Measurements from ENCODE around the gene SLC43A2.
"Not testable (repeated sequence)": the region's sequence is repeated elsewhere in the genome, so short reads cannot be mapped to it uniquely, and the experiment has no call there.

Gene SLC43A2

DNA sequence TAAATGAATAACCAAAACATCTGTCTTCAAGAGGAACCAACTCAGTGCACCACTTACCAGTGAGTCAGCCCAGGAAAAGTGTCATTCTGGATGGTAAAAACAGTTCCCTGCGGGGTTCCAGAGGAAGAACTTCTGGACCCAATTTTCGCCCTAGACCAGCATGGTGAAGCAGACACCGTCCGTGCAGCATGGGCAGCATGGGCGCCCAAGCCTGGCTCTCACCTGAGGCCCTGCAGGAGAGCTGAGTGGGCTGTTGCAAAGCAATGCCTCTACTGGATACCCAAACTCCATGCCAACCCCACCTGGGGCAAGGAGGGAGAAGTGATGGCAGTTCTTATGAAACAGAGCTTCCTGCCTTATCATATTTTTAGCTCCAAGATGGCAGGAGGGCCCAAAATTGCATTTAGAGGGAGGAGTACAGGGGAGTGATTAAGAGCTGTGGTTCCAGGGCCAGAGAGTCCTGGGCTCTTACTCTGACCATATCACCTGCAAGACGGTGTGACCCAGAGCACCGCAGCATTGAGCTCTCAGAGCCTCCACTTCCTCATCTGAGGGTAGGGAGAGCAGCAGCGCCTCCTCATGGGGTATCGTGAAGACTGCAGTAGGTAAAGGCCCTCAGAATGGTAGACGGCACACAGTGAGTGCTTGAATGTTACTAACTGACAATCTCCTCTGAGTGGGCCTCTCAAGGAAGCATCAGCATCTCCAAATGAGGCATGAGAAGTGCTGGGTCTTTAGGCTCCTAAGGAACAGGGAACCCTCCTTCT lies 95.6 kb downstream of the SLC43A2 start:
- TF ChIP-seq ZSCAN16 (tag by site-specific recombination; IDR thresholded peaks at IDR 0.05) (no peak), WT1 (tag by site-specific recombination; IDR thresholded peaks at IDR 0.05) (no peak), GLIS1 (tag by site-specific recombination; IDR thresholded peaks at IDR 0.05) (no peak), ZFP69B (tag by site-specific recombination; IDR thresholded peaks at IDR 0.05) (no peak), ZNF654 (tag by site-specific recombination; IDR thresholded peaks at IDR 0.05; ENCODE audit: low read depth) (peak; percentile 47)
- TF ChIP-seq, protein P1, sequence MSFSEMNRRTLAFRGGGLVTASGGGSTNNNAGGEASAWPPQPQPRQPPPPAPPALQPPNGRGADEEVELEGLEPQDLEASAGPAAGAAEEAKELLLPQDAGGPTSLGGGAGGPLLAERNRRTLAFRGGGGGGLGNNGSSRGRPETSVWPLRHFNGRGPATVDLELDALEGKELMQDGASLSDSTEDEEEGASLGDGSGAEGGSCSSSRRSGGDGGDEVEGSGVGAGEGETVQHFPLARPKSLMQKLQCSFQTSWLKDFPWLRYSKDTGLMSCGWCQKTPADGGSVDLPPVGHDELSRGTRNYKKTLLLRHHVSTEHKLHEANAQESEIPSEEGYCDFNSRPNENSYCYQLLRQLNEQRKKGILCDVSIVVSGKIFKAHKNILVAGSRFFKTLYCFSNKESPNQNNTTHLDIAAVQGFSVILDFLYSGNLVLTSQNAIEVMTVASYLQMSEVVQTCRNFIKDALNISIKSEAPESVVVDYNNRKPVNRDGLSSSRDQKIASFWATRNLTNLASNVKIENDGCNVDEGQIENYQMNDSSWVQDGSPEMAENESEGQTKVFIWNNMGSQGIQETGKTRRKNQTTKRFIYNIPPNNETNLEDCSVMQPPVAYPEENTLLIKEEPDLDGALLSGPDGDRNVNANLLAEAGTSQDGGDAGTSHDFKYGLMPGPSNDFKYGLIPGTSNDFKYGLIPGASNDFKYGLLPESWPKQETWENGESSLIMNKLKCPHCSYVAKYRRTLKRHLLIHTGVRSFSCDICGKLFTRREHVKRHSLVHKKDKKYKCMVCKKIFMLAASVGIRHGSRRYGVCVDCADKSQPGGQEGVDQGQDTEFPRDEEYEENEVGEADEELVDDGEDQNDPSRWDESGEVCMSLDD (tag by site-specific recombination; IDR thresholded peaks at IDR 0.05): no peak
- Histone ChIP-seq H3K36me3 (ENCODE audit: control insufficient read depth in 2 of 2, insufficient read depth in 1 of 2, low read length in 2 of 2) (peaks cover 52 to 84% of the 10 kb centered on the region in 2 experiments), H3K4me3 (ENCODE audit: low read depth, low read length) (no peak overlapping the region), H3K27ac (ENCODE audit: extremely low read depth, low read depth, low read length) (no peak overlapping the region), H3K9me3 (ENCODE audit: control insufficient read depth, insufficient read depth, low read depth, low read length) (no peaks in the 10 kb centered on the region), H3K4me1 (ENCODE audit: control insufficient read depth, insufficient read depth, low read length) (no peaks in the 10 kb centered on the region)
- ChIA-PET CTCF (interaction anchor here (0.5 to 2.9 kb wide), 27 partner anchors 9 to 313 kb away, joined by 3 to 15 read pairs (median 4); partner anchors contain the start of gene INPP5K), POLR2A (interaction anchor here (0.8 to 2.8 kb wide), 2 partner anchors 17 to 151 kb away, joined by 3 to 17 read pairs; partner anchors contain the start of gene INPP5K)

DNA sequence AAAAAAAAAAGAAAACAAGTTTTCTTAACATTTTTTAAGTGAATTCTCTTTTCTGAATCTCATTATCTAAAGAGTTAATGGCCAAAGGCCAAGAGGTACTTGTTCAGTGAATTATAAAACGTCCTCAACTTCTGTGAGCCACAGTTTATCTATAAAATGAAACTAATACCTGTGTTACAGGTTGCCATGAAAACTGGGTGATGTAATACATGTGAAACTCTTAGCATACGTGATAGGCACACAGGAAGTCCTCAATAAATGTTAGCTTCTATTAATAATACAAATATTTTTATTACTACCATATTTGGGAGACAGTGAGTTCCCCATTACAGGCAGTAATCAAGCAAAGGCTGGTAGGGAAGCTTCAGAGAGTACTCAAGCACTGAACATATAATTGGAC lies 98.8 kb downstream of the SLC43A2 start:
- ChIA-PET POLR2A (no interaction called here), CTCF (interaction anchor here (0.6 to 1.4 kb wide), 3 partner anchors 15 to 250 kb away, joined by 3 to 4 read pairs (median 3); partner anchors contain the start of gene TRARG1)
- peaks cover 50 to 93% of the 10 kb centered on the region in 2 experiments for H3K36me3 ChIP-seq (ENCODE audit: control insufficient read depth in 2 of 2, insufficient read depth in 1 of 2, low read length in 2 of 2)

DNA sequence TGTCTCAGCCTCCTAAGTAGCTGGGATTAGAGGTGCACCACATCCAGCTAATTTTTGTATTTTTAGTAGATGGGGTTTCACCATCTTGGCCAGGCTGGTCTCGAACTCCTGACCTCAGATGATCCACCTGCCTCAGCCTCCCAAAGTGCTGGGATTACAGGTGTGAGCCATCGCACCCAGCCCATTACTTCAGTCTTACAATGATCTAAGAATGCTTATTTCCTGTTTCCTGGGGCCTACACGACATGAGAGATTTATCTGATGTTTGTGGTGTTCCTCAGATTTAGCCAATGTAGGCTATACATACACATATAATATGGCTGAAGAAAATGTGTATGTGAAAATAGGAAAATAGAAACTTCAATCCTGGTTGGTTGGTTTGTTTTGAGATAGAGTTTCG lies 101.8 kb downstream of the SLC43A2 start:
- CTCF ChIA-PET: interaction anchor here (1.1 to 1.5 kb wide), 3 partner anchors 10 to 250 kb away, joined by 3 to 6 read pairs (median 5); partner anchors contain the start of gene INPP5K
- H3K4me1 ChIP-seq (ENCODE audit: control insufficient read depth, insufficient read depth, low read length); H3K4me3 ChIP-seq (ENCODE audit: low read depth, low read length); POLR2A ChIA-PET; H3K27ac ChIP-seq (ENCODE audit: extremely low read depth, low read depth, low read length); H3K9me3 ChIP-seq (ENCODE audit: control insufficient read depth, insufficient read depth, low read depth, low read length): not testable (repeated sequence)
- H3K36me3 ChIP-seq (ENCODE audit: control insufficient read depth in 2 of 2, insufficient read depth in 1 of 2, low read length in 2 of 2): peaks cover 62 to 79% of the 10 kb centered on the region in 2 experiments

More for the DNA sequence above, 98.8 kb downstream of the SLC43A2 start:
- no peak for TF ChIP-seq ZNF777 (tag by site-specific recombination; IDR thresholded peaks at IDR 0.05; ENCODE audit: borderline replicate concordance)
- TF ChIP-seq ZNF202 (tag by site-specific recombination; IDR thresholded peaks at IDR 0.05; ENCODE audit: borderline replicate concordance): no peak
- TF ChIP-seq SCRT2 (tag by site-specific recombination; IDR thresholded peaks at IDR 0.05): peak; percentile 74
- TF ChIP-seq GLI2 (tag by site-specific recombination; IDR thresholded peaks at IDR 0.05; ENCODE audit: borderline replicate concordance, low read depth): no peak
- TF ChIP-seq, protein P2, sequence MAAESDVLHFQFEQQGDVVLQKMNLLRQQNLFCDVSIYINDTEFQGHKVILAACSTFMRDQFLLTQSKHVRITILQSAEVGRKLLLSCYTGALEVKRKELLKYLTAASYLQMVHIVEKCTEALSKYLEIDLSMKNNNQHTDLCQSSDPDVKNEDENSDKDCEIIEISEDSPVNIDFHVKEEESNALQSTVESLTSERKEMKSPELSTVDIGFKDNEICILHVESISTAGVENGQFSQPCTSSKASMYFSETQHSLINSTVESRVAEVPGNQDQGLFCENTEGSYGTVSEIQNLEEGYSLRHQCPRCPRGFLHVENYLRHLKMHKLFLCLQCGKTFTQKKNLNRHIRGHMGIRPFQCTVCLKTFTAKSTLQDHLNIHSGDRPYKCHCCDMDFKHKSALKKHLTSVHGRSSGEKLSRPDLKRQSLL (tag by site-specific recombination; IDR thresholded peaks at IDR 0.05): no peak
- TF ChIP-seq, protein P3, sequence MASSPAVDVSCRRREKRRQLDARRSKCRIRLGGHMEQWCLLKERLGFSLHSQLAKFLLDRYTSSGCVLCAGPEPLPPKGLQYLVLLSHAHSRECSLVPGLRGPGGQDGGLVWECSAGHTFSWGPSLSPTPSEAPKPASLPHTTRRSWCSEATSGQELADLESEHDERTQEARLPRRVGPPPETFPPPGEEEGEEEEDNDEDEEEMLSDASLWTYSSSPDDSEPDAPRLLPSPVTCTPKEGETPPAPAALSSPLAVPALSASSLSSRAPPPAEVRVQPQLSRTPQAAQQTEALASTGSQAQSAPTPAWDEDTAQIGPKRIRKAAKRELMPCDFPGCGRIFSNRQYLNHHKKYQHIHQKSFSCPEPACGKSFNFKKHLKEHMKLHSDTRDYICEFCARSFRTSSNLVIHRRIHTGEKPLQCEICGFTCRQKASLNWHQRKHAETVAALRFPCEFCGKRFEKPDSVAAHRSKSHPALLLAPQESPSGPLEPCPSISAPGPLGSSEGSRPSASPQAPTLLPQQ (tag by site-specific recombination; IDR thresholded peaks at IDR 0.05): no peak
- TF ChIP-seq ZNF560 (tag by site-specific recombination; IDR thresholded peaks at IDR 0.05; ENCODE audit: borderline replicate concordance): no peak
- Histone ChIP-seq H3K4me1 (ENCODE audit: control insufficient read depth, insufficient read depth, low read length) (no peaks in the 10 kb centered on the region), H3K4me3 (ENCODE audit: low read depth, low read length) (no peak overlapping the region), H3K9me3 (ENCODE audit: control insufficient read depth, insufficient read depth, low read depth, low read length) (no peaks in the 10 kb centered on the region), H3K27ac (ENCODE audit: extremely low read depth, low read depth, low read length) (no peak overlapping the region)
